Thyroid gland (tissue), 4 donors: ENCODE data around the gene AFG3L2.

Experiments
- POLR2A ChIP-seq, 2 donors: fragments of 450-650 bp; IDR thresholded peaks; one replicate each; pipeline ENCODE4 v1.6.1; 2017; ENCODE audit warnings: antibody characterized with exemption in 2 of 2, mild to moderate bottlenecking in 2 of 2, moderate library complexity in 1 of 2
- TF ChIP-seq, protein P1 (sequence below), 6 experiments: fragments of 200-600 bp in 3 of 6; fragments of 450-650 bp in 3 of 6; sonication (generic) in 3 of 6; IDR thresholded peaks; one replicate each; pipeline ENCODE4 v1.5.1; 2016 to 2019; ENCODE audit warnings: antibody characterized with exemption in 6 of 6, mild to moderate bottlenecking in 2 of 6, inconsistent platforms in 1 of 6, moderate library complexity in 1 of 6

DNA sequence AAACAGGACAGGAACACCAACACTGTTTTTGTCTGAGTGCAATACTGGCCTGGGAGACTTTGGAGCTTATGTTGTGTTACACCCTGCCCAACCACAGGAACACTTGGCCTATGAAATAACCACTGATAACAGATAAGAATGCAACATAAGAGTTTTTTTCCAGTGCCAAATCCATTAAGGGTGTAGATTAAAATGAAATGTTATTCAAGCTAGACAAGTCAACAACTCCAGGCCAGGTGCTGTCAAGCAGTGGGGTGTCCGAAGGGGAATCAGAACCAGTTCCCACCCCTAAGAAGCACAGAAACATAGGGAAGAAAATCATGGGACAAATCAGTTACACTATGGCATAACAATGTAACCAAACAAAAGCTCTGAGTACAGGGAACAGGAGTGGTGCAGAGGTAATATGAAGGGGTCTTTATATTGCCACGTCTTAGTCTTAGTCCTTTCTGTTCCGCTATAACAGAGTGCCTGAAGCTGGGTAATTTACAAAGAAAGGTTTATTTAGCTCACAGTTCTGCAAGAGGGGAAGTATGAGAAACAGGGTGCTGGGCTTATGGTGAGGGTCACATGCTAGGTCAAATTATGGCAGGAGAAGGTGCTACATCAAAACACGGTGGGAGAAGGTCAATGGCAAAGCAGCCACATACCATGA lies 3.8 kb downstream of the AFG3L2 start:
- TF ChIP-seq, protein P1, sequence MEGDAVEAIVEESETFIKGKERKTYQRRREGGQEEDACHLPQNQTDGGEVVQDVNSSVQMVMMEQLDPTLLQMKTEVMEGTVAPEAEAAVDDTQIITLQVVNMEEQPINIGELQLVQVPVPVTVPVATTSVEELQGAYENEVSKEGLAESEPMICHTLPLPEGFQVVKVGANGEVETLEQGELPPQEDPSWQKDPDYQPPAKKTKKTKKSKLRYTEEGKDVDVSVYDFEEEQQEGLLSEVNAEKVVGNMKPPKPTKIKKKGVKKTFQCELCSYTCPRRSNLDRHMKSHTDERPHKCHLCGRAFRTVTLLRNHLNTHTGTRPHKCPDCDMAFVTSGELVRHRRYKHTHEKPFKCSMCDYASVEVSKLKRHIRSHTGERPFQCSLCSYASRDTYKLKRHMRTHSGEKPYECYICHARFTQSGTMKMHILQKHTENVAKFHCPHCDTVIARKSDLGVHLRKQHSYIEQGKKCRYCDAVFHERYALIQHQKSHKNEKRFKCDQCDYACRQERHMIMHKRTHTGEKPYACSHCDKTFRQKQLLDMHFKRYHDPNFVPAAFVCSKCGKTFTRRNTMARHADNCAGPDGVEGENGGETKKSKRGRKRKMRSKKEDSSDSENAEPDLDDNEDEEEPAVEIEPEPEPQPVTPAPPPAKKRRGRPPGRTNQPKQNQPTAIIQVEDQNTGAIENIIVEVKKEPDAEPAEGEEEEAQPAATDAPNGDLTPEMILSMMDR (IDR thresholded peaks at IDR 0.05): no peak
- no peak for TF ChIP-seq POLR2A (IDR thresholded peaks at IDR 0.05)
